Endothelial cell of umbilical vein (primary cell): ENCODE data around the gene C17orf67. TPM values are rescaled to one million over a fixed set of nuclear protein-coding genes. Genes with fewer than 3 reads are reported as not detected.

Experiments used
- BruUV-seq: library from RNA; stranded (reverse); fragments of 400-500 nt; replicated peaks from 2 replicates; lab custom pipeline; 2021; lab: Mats Ljungman, UMichigan
- CTCF ChIA-PET: fragments of 300-600, 350-600 bp; sonication (Branson Sonifier 250); formaldehyde crosslinking; loops from one replicate; lab custom pipeline; 2021; ENCODE audit warnings: antibody characterized with exemption, inconsistent platforms; lab: Charles Lee
- POLR2A ChIA-PET: fragments of 300-600, 350-600 bp; sonication (Branson Sonifier 250); formaldehyde crosslinking; loops from one replicate; lab custom pipeline; 2021; ENCODE audit warnings: antibody characterized with exemption, inconsistent platforms; lab: Charles Lee
- DNase-seq: peaks from one replicate; pipeline ENCODE4 v3.0.0-alpha.2; 2011; ENCODE audit warnings: low read depth, low spot score
- FAIRE-seq: peaks from 2 replicates; lab custom pipeline; 2011; peaks lifted over from hg19 to GRCh38; lab: Jason Lieb, UNC
- H2AFZ ChIP-seq: 2 replicates; pipeline ENCODE4 v1.6.0; 2012; ENCODE audit warnings: low read depth, low read length, control low read depth, inconsistent platforms
- H3K27ac ChIP-seq: 2 replicates; pipeline ENCODE4 v1.5.1; 2011; ENCODE audit warnings: low read depth, mild to moderate bottlenecking, control low read depth, low read length, moderate library complexity; ENCODE audit not compliant: insufficient read depth
- H3K27me3 ChIP-seq, 2 experiments: 2 replicates each; pipeline versions ENCODE4 v1.6.0 to v1.6.1; 2011; ENCODE audit warnings: low read length in 2 of 2, mixed read lengths in 1 of 2; ENCODE audit not compliant: control insufficient read depth in 2 of 2, insufficient read depth in 2 of 2
- H3K36me3 ChIP-seq, 2 experiments: 2 replicates in 1 of 2; 3 replicates in 1 of 2; pipeline ENCODE4 v1.5.1; 2011; ENCODE audit warnings: low read length in 2 of 2, mild to moderate bottlenecking in 1 of 2, moderate library complexity in 1 of 2; ENCODE audit not compliant: control insufficient read depth in 2 of 2, insufficient read depth in 2 of 2; ENCODE audit errors: extremely low read depth in 1 of 2
- H3K4me1 ChIP-seq: 3 replicates; pipeline ENCODE4 v1.5.1; 2011; ENCODE audit warnings: mild to moderate bottlenecking, low read length; ENCODE audit not compliant: control insufficient read depth, insufficient read depth; ENCODE audit errors: extremely low read depth
- H3K4me2 ChIP-seq: 2 replicates; pipeline ENCODE4 v1.6.1; 2011; ENCODE audit warnings: low read length, control low read depth, mixed read lengths; ENCODE audit not compliant: insufficient read depth
- H3K4me3 ChIP-seq, 3 experiments: fragments of 200-600 bp in 1 of 3; sonication (generic), shearing (Covaris generic) in 1 of 3; replicated peaks in 1 of 3; 2 replicates each; pipeline ENCODE4 v1.5.1; 2011 to 2016; ENCODE audit warnings: control low read depth in 3 of 3, low read length in 3 of 3, mild to moderate bottlenecking in 2 of 3, inconsistent platforms in 1 of 3, low read depth in 1 of 3, moderate library complexity in 1 of 3; ENCODE audit not compliant: insufficient read depth in 1 of 3
- H3K79me2 ChIP-seq: 2 replicates; pipeline ENCODE4 v1.6.0; 2012; ENCODE audit warnings: low read length, inconsistent platforms; ENCODE audit not compliant: control insufficient read depth, insufficient read depth
- H3K9ac ChIP-seq: replicated peaks from 2 replicates; pipeline ENCODE3; 2011; ENCODE audit warnings: low read length, control low read depth; ENCODE audit not compliant: insufficient read depth; ENCODE audit errors: extremely low read depth
- H3K9me1 ChIP-seq: replicated peaks from 3 replicates; pipeline ENCODE4 v1.6.0; 2011; ENCODE audit warnings: mild to moderate bottlenecking, low read length; ENCODE audit not compliant: control insufficient read depth, insufficient read depth; ENCODE audit errors: extremely low read depth
- H3K9me3 ChIP-seq: replicated peaks from 2 replicates; pipeline ENCODE4 v1.5.1; 2012; ENCODE audit warnings: low read length, inconsistent platforms; ENCODE audit not compliant: control insufficient read depth, insufficient read depth
- H4K20me1 ChIP-seq: replicated peaks from 2 replicates; pipeline ENCODE3; 2011; ENCODE audit warnings: mild to moderate bottlenecking, low read length; ENCODE audit not compliant: control insufficient read depth, insufficient read depth; ENCODE audit errors: extremely low read depth
- CTCF ChIP-seq, 2 donors: IDR thresholded peaks; 1 replicate in 1 of 2; 2 replicates in 1 of 2; pipeline ENCODE4 v1.5.1; 2011; ENCODE audit warnings: low read length in 2 of 2, mild to moderate bottlenecking in 2 of 2, moderate library complexity in 2 of 2, control low read depth in 1 of 2, inconsistent platforms in 1 of 2, low read depth in 1 of 2; ENCODE audit not compliant: insufficient read depth in 1 of 2; ENCODE audit errors: extremely low read depth in 1 of 2
- EZH2 ChIP-seq: IDR thresholded peaks from 2 replicates; pipeline ENCODE4 v1.6.1; 2012; ENCODE audit warnings: borderline replicate concordance, low read depth, mild to moderate bottlenecking, moderate library complexity, low read length, inconsistent platforms; ENCODE audit not compliant: severe bottlenecking
- FOS ChIP-seq: IDR thresholded peaks from 2 replicates; pipeline ENCODE4 v1.6.1; 2011; ENCODE audit warnings: mild to moderate bottlenecking, low read length, moderate library complexity, borderline replicate concordance; ENCODE audit not compliant: insufficient read depth
- GATA2 ChIP-seq: IDR thresholded peaks from 2 replicates; pipeline ENCODE4 v1.7.0; 2011; ENCODE audit warnings: low read depth, mild to moderate bottlenecking, moderate library complexity, mixed read lengths, low read length; ENCODE audit not compliant: insufficient read length, insufficient read depth
- JUN ChIP-seq: IDR thresholded peaks from 2 replicates; pipeline ENCODE4 v1.6.1; 2011; ENCODE audit warnings: borderline replicate concordance, low read depth; ENCODE audit not compliant: insufficient read length, insufficient read depth
- MAX ChIP-seq: IDR thresholded peaks from 2 replicates; pipeline ENCODE4 v1.6.1; 2011; ENCODE audit not compliant: insufficient read depth, insufficient read length
- MYC ChIP-seq: IDR thresholded peaks from one replicate; pipeline ENCODE4 v1.6.1; 2011; ENCODE audit warnings: mild to moderate bottlenecking, low read depth, low read length
- POLR2A ChIP-seq: IDR thresholded peaks from 2 replicates; pipeline ENCODE4 v1.6.1; 2012; ENCODE audit warnings: low read depth, mild to moderate bottlenecking, control low read depth, low read length
- POLR2AphosphoS5 ChIP-seq: IDR thresholded peaks from 2 replicates; pipeline ENCODE4 v1.6.1; 2012; ENCODE audit warnings: low read depth, mild to moderate bottlenecking, control low read depth, low read length, moderate library complexity; ENCODE audit not compliant: insufficient read depth
- dilution Hi-C: fragments of 300-500 bp; cut with MboI; formaldehyde crosslinking; loops from one replicate; pipeline ENCODE4 v1.15.0; 2019; ENCODE audit warnings: low sequenced_read_pairs; ENCODE audit not compliant: extremely low pct_ligation_motif_present
- intact Hi-C: fragments of 100-400 bp; cut with micrococcal nuclease; formaldehyde crosslinking; loops from one replicate; pipeline ENCODE4 v1.10.0; 2022
- polyA plus RNA-seq, 4 experiments: library from polyadenylated mRNA; depleted of rRNA in 3 of 4; stranded (reverse) in 3 of 4; unstranded in 1 of 4; fragments of >200 nt; gene quantifications; 2 replicates each; pipeline versions ENCODE4 v1.2.1 to v1.2.3, GENCODE V29; 2011 to 2012; ENCODE audit warnings: missing spikeins in 1 of 4
- total RNA-seq: library from RNA; stranded (reverse); gene quantifications from 2 replicates; pipeline ENCODE4 v1.2.3, GENCODE V29; 2021

The C17orf67 gene
- total and polyA plus RNA-seq, 2 donors (not counting 3 experiments of a cell fraction or from before 2014, with no cell fraction given), result 1.9 to 5.8 TPM

- H3K4me3 ChIP-seq, result no peak overlapping the region
- peak overlapping the region; percentile 67 for H3K27ac ChIP-seq
- no peaks in the 10 kb centered on the region for H3K27me3 ChIP-seq
- TF ChIP-seq MAX, result no peak
- TF ChIP-seq CTCF (IDR thresholded peaks at IDR 0.05; ENCODE audit: extremely low read depth in 1 of 2, insufficient read depth in 1 of 2, low read depth in 1 of 2, low read length in 2 of 2), result no peak
- no peak for TF ChIP-seq GATA2
- TF ChIP-seq POLR2AphosphoS5, result no peak
- TF ChIP-seq FOS, result no peak
- no peak for TF ChIP-seq JUN
- no peak for TF ChIP-seq MYC
- TF ChIP-seq POLR2A, result no peak
- no peak for TF ChIP-seq EZH2
- no peaks in the 10 kb centered on the region for H3K9me3 ChIP-seq
- BruUV-seq, result no TSS peak
- peaks cover 47% of the 10 kb centered on the region for H3K4me1 ChIP-seq
- intact Hi-C loops, result loop anchor here (10.0 kb wide), 1 partner anchor 568 kb away; no protein-coding TSS in a partner anchor
- peak overlapping the region; percentile 1 for H3K4me2 ChIP-seq
- peak; percentile 23 for DNase-seq
- H2AFZ ChIP-seq, result peak overlapping the region; percentile 13
- dilution Hi-C loops, result no loop called here
- no peak overlapping the region for H3K9ac ChIP-seq
- FAIRE-seq, result peak; percentile 76
- H4K20me1 ChIP-seq, result no peaks in the 10 kb centered on the region
- ChIA-PET CTCF (interaction anchor here (0.8 to 7.7 kb wide), 5 partner anchors 8 to 253 kb away, joined by 3 to 64 read pairs (median 6); no protein-coding TSS in a partner anchor), POLR2A (no interaction called here)
- H3K9me1 ChIP-seq, result no peaks in the 10 kb centered on the region
- H3K36me3 ChIP-seq, result no peaks in the 10 kb centered on the region
- no peaks in the 10 kb centered on the region for H3K79me2 ChIP-seq
Observed at GRCh38 chr17:56752263-56752836, 81.4 kb downstream of the C17orf67 start.
